CD4-positive, alpha-beta T cell treated with Interleukin-17A for 1 hour (primary cell): ENCODE results near the gene HSPH1.

Source experiments
- DNase-seq: peaks from one replicate; pipeline ENCODE4 v3.0.0-alpha.2; 2020

HSPH1 gene

GRCh38 chr13:31175847-31176532 is 14.3 kb upstream of the HSPH1 start:
- no peak for DNase-seq

GRCh38 chr13:31174018-31174417 is 12.3 kb upstream of the HSPH1 start:
- DNase-seq: no peak

GRCh38 chr13:31172535-31172934 is 10.8 kb upstream of the HSPH1 start:
- no peak for DNase-seq

GRCh38 chr13:31172001-31172400 is 10.3 kb upstream of the HSPH1 start:
- no peak for DNase-seq

- no peak for DNase-seq
Observed at GRCh38 chr13:31168736-31169135, 7.0 kb upstream of the HSPH1 start.

GRCh38 chr13:31168166-31168565 is 6.5 kb upstream of the HSPH1 start:
- no peak for DNase-seq

GRCh38 chr13:31167490-31167889 is 5.8 kb upstream of the HSPH1 start:
- no peak for DNase-seq

- no peak for DNase-seq
Observed at GRCh38 chr13:31166591-31166990, 4.9 kb upstream of the HSPH1 start.

- peak; percentile 99 for DNase-seq
Observed at GRCh38 chr13:31162151-31163008, 676 bp upstream of the HSPH1 start.

- DNase-seq: peak; percentile 70
Observed at GRCh38 chr13:31160857-31161556, 697 bp downstream of the HSPH1 start.

GRCh38 chr13:31159306-31159705 is 2.4 kb downstream of the HSPH1 start:
- DNase-seq: peak; percentile 31

GRCh38 chr13:31154939-31155338 is 6.8 kb downstream of the HSPH1 start:
- DNase-seq: no peak

- DNase-seq: no peak
Observed at GRCh38 chr13:31151837-31152236, 9.9 kb downstream of the HSPH1 start.

- DNase-seq: no peak
Observed at GRCh38 chr13:31150315-31150985, 11.3 kb downstream of the HSPH1 start.

GRCh38 chr13:31149604-31150003 is 12.1 kb downstream of the HSPH1 start:
- no peak for DNase-seq

- no peak for DNase-seq
Observed at GRCh38 chr13:31145417-31145816, 16.3 kb downstream of the HSPH1 start.

- DNase-seq: no peak
Observed at GRCh38 chr13:31138515-31138914, 23.2 kb downstream of the HSPH1 start.

- no peak for DNase-seq
Observed at GRCh38 chr13:31136724-31137123, 25.0 kb downstream of the HSPH1 start.

- no peak for DNase-seq
Observed at GRCh38 chr13:31134039-31134711, 27.5 kb downstream of the HSPH1 start.

- DNase-seq: no peak
Observed at GRCh38 chr13:31133621-31134020, 28.1 kb downstream of the HSPH1 start.

- DNase-seq: no peak
Observed at GRCh38 chr13:31131470-31131961, 30.2 kb downstream of the HSPH1 start.

- DNase-seq: no peak
Observed at GRCh38 chr13:31129419-31129818, 32.3 kb downstream of the HSPH1 start.
